SK-N-SH treated with all-trans-retinoic acid at 6 μM for 48 hours (cell line): ENCODE measurements around the gene PLA2G2F.

ENCODE experiments used
- ATAC-seq: fragments of 200-7000 bp; cut with Tn5 transposase; 3 replicates; pipeline ENCODE4 v1.9.1; 2020; ENCODE audit warnings: mild to moderate bottlenecking, moderate library complexity
- ARNTL ChIP-seq: fragments of 450-650 bp; formaldehyde crosslinking; IDR thresholded peaks from 2 replicates; pipeline ENCODE4 v1.5.0; 2020; ENCODE audit warnings: low read depth, mild to moderate bottlenecking, moderate library complexity, borderline replicate concordance
- CSDC2 ChIP-seq: fragments of 250-450 bp; sonication (Bioruptor Pico); IDR thresholded peaks from 2 replicates; pipeline ENCODE4 v1.5.0; 2020; ENCODE audit warnings: mild to moderate bottlenecking, moderate library complexity
- CSRNP3 ChIP-seq: fragments of 250-450 bp; sonication (Bioruptor Pico); IDR thresholded peaks from 2 replicates; pipeline ENCODE4 v1.5.1; 2021; ENCODE audit warnings: mild to moderate bottlenecking, moderate library complexity
- ESRRG ChIP-seq: fragments of 250-450 bp; sonication (Bioruptor Pico); IDR thresholded peaks from 2 replicates; pipeline ENCODE4 v1.6.1; 2021; ENCODE audit warnings: mild to moderate bottlenecking
- GLIS3 ChIP-seq: fragments of 250-450 bp; sonication (Bioruptor Pico); IDR thresholded peaks from 2 replicates; pipeline ENCODE4 v1.5.0; 2020; ENCODE audit warnings: mild to moderate bottlenecking, moderate library complexity
- ISL1 ChIP-seq: fragments of 250-450 bp; sonication (Bioruptor Pico); IDR thresholded peaks from 2 replicates; pipeline ENCODE4 v2.1.2; 2022; ENCODE audit warnings: mild to moderate bottlenecking, moderate library complexity
- OSR1 ChIP-seq: fragments of 250-450 bp; sonication (Bioruptor Pico); IDR thresholded peaks from 2 replicates; pipeline ENCODE4 v1.8.0; 2022; ENCODE audit warnings: moderate library complexity, mild to moderate bottlenecking, inconsistent platforms
- PATZ1 ChIP-seq: fragments of 250-450 bp; sonication (Bioruptor Pico); IDR thresholded peaks from 2 replicates; pipeline ENCODE4 v1.8.0; 2020; ENCODE audit warnings: mild to moderate bottlenecking, moderate library complexity, borderline replicate concordance
- POU6F1 ChIP-seq: fragments of 250-450 bp; sonication (Bioruptor Pico); IDR thresholded peaks from 2 replicates; pipeline ENCODE4 v1.8.0; 2021; ENCODE audit warnings: low read depth, mild to moderate bottlenecking, moderate library complexity, borderline replicate concordance
- PPARA ChIP-seq: fragments of 250-450 bp; sonication (Bioruptor Pico); IDR thresholded peaks from 2 replicates; pipeline ENCODE4 v1.5.0; 2020; ENCODE audit warnings: mild to moderate bottlenecking, borderline replicate concordance
- RARB ChIP-seq: fragments of 250-450 bp; sonication (Bioruptor Pico); IDR thresholded peaks from 2 replicates; pipeline ENCODE4 v1.8.0; 2021; ENCODE audit warnings: mild to moderate bottlenecking, moderate library complexity
- SNAI2 ChIP-seq: fragments of 250-450 bp; sonication (Bioruptor Pico); IDR thresholded peaks from 2 replicates; pipeline ENCODE4 v1.5.0; 2020; ENCODE audit warnings: mild to moderate bottlenecking, moderate library complexity
- TCF4 ChIP-seq: fragments of 250-450 bp; sonication (Bioruptor Pico); IDR thresholded peaks from 2 replicates; pipeline ENCODE4 v1.8.0; 2021; ENCODE audit warnings: mild to moderate bottlenecking, moderate library complexity, borderline replicate concordance
- ZNF565 ChIP-seq: fragments of 450-650 bp; formaldehyde crosslinking; conservative IDR thresholded peaks from 2 replicates; pipeline ENCODE4 v1.5.0; 2020; ENCODE audit warnings: low read depth, mild to moderate bottlenecking, moderate library complexity
- ZNF8 ChIP-seq: fragments of 450-650 bp; formaldehyde crosslinking; IDR thresholded peaks from 2 replicates; pipeline ENCODE4 v1.5.0; 2020; ENCODE audit warnings: mild to moderate bottlenecking, moderate library complexity
- TF ChIP-seq, protein P1 (sequence below): fragments of 250-450 bp; sonication (Bioruptor Pico); IDR thresholded peaks from 2 replicates; pipeline ENCODE4 v1.5.1; 2020; ENCODE audit warnings: low read depth, mild to moderate bottlenecking, moderate library complexity
- TF ChIP-seq, protein P2 (sequence below): fragments of 250-450 bp; sonication (Bioruptor Pico); IDR thresholded peaks from 2 replicates; pipeline ENCODE4 v1.5.0; 2020; ENCODE audit warnings: mild to moderate bottlenecking, moderate library complexity

PLA2G2F gene

DNA sequence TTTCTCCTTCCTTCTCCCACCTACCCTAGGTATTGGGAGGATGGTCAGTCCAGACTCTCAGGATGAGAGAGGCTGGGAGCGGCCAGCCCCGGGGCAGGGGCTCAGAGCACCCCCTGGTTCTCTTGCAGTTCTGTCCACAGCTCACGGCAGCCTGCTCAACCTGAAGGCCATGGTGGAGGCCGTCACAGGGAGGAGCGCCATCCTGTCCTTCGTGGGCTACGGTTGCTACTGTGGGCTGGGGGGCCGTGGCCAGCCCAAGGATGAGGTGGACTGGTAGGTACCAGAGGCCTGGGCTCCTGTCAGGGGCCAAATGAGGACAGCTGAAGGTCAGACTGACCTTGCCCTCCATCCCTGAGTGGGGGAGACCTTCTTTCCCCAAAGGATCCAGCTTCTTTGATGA, 4.2 kb downstream of the PLA2G2F start:
- TF ChIP-seq POU6F1 (CRISPR knock-in tag) (no peak), CSDC2 (no peak), PPARA (CRISPR knock-in tag) (no peak), OSR1 (no peak), GLIS3 (CRISPR knock-in tag) (no peak), SNAI2 (CRISPR knock-in tag) (no peak), RARB (CRISPR knock-in tag) (no peak), PATZ1 (no peak), ZNF565 (CRISPR knock-in tag) (no peak), ZNF8 (CRISPR knock-in tag) (no peak), ISL1 (CRISPR knock-in tag) (no peak), TCF4 (CRISPR knock-in tag) (no peak), ESRRG (CRISPR knock-in tag) (no peak), ARNTL (CRISPR knock-in tag) (no peak), CSRNP3 (no peak)
- TF ChIP-seq, protein P1, sequence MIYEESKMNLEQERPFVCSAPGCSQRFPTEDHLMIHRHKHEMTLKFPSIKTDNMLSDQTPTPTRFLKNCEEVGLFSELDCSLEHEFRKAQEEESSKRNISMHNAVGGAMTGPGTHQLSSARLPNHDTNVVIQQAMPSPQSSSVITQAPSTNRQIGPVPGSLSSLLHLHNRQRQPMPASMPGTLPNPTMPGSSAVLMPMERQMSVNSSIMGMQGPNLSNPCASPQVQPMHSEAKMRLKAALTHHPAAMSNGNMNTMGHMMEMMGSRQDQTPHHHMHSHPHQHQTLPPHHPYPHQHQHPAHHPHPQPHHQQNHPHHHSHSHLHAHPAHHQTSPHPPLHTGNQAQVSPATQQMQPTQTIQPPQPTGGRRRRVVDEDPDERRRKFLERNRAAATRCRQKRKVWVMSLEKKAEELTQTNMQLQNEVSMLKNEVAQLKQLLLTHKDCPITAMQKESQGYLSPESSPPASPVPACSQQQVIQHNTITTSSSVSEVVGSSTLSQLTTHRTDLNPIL = no peak
- TF ChIP-seq, protein P2, sequence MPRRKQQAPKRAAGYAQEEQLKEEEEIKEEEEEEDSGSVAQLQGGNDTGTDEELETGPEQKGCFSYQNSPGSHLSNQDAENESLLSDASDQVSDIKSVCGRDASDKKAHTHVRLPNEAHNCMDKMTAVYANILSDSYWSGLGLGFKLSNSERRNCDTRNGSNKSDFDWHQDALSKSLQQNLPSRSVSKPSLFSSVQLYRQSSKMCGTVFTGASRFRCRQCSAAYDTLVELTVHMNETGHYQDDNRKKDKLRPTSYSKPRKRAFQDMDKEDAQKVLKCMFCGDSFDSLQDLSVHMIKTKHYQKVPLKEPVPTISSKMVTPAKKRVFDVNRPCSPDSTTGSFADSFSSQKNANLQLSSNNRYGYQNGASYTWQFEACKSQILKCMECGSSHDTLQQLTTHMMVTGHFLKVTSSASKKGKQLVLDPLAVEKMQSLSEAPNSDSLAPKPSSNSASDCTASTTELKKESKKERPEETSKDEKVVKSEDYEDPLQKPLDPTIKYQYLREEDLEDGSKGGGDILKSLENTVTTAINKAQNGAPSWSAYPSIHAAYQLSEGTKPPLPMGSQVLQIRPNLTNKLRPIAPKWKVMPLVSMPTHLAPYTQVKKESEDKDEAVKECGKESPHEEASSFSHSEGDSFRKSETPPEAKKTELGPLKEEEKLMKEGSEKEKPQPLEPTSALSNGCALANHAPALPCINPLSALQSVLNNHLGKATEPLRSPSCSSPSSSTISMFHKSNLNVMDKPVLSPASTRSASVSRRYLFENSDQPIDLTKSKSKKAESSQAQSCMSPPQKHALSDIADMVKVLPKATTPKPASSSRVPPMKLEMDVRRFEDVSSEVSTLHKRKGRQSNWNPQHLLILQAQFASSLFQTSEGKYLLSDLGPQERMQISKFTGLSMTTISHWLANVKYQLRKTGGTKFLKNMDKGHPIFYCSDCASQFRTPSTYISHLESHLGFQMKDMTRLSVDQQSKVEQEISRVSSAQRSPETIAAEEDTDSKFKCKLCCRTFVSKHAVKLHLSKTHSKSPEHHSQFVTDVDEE (CRISPR knock-in tag) = no peak
- ATAC-seq = no peak

- ATAC-seq = no peak
- TF ChIP-seq ZNF8 (CRISPR knock-in tag) = no peak
- TF ChIP-seq, all 23 proteins: peak for 0
Observed at GRCh38 chr1:20143734-20144565, 4.8 kb downstream of the PLA2G2F start.

DNA sequence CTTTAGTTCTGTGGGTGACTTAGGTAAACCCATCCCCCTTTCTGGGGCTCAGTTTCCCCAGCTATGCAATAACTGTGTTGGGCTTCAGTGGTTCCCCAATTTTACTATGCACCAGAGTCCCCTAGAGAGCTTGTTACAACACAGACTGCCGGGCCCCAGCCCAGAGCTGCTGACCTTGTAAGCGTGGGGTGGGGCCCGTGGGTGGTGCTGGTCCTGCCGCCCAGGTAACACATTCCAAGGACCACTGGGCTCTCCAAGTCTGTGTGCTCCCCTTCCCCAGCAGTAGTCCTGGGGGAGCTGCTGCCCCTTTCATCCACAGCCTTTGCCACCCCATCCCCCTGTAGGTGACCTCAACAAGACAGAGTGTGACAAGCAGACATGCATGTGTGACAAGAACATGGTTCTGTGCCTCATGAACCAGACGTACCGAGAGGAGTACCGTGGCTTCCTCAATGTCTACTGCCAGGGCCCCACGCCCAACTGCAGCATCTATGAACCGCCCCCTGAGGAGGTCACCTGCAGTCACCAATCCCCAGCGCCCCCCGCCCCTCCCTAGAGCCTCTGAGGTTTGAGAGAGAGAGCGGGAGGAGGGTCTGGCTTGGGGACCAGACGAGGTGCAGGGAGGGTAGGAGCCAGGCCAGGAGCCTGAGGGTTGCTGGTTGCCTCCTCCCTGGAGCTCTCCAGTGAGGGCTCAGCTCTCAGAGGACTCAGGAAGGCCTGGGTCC, 8.9 kb downstream of the PLA2G2F start:
- no peak for ATAC-seq
- TF ChIP-seq CSRNP3 (no peak), ESRRG (CRISPR knock-in tag) (no peak), ISL1 (CRISPR knock-in tag) (no peak)
- TF ChIP-seq, protein P2 (CRISPR knock-in tag) = no peak
- TF ChIP-seq, all 23 proteins: peak for 0
